ENCODE results near the gene GRHL1. TPM values are rescaled to one million over a fixed set of nuclear protein-coding genes. Genes with fewer than 3 reads are reported as not detected.
A peak's percentile ranks its signal among the peaks of the same experiment; 100 is the strongest.

GRHL1 gene
- total RNA-seq, 4 donors from 2014 or later: 0.29 to 1.0 (median 0.75) TPM

- TF ChIP-seq CTCF (IDR thresholded peaks at IDR 0.05 in 4 of 5, conservative IDR thresholded peaks at IDR 0.05 in 1 of 5): no peak
- TF ChIP-seq POLR2A (IDR thresholded peaks at IDR 0.05): no peak
- Histone ChIP-seq H3K4me3 (no peak overlapping the region), H3K4me1 (peaks cover 27 to 41% of the 10 kb centered on the region in 2 donors), H3K36me3 (no peaks in the 10 kb centered on the region), H3K27ac (no peak overlapping the region), H3K27me3 (no peaks in the 10 kb centered on the region), H3K9me3 (no peaks in the 10 kb centered on the region)
- ATAC-seq (no peak), DNase-seq (no peak)
- in situ Hi-C loops (cut with MboI; ENCODE audit: low sequenced_read_pairs in 4 of 4): loop anchor here in 2 of 4 donors (25.0 kb wide), 2 partner anchors 221 to 396 kb away; partner anchors contain the start of gene YWHAQ (in 1 of the 2)
- intact Hi-C loops (cut with DNase I; ENCODE audit: low total_unique reads): no loop called here
These were observed 81.9 kb downstream of the GRHL1 start for GRCh38 chr2:10033251-10034006.

- ATAC-seq: no peak
- TF ChIP-seq POLR2A (IDR thresholded peaks at IDR 0.05): no peak
- TF ChIP-seq CTCF (IDR thresholded peaks at IDR 0.05 in 4 of 5, conservative IDR thresholded peaks at IDR 0.05 in 1 of 5): no peak
- Histone ChIP-seq H3K27me3 (no peaks in the 10 kb centered on the region), H3K36me3 (no peaks in the 10 kb centered on the region), H3K4me1 (peaks cover 27 to 35% of the 10 kb centered on the region in 2 donors), H3K9me3 (no peaks in the 10 kb centered on the region), H3K27ac (no peak overlapping the region), H3K4me3 (no peak overlapping the region)
- intact Hi-C loops (cut with DNase I; ENCODE audit: low total_unique reads): loop anchor here (5.0 kb wide), 1 partner anchor 778 kb away; the partner anchor contains the start of gene PDIA6
- in situ Hi-C loops (cut with MboI; ENCODE audit: low sequenced_read_pairs in 4 of 4): loop anchor here in 2 of 4 donors (25.0 kb wide), 2 partner anchors 222 to 397 kb away; partner anchors contain the start of gene YWHAQ (in 1 of the 2)
- DNase-seq: no peak
These were observed 83.0 kb downstream of the GRHL1 start for GRCh38 chr2:10034333-10035052.

- no peaks in the 10 kb centered on the region for H3K36me3 ChIP-seq
- H3K4me3 ChIP-seq: no peak overlapping the region
- TF ChIP-seq POLR2A (IDR thresholded peaks at IDR 0.05) (no peak), CTCF (IDR thresholded peaks at IDR 0.05 in 4 of 5, conservative IDR thresholded peaks at IDR 0.05 in 1 of 5) (no peak)
- H3K27me3 ChIP-seq: no peaks in the 10 kb centered on the region
- H3K9me3 ChIP-seq: no peaks in the 10 kb centered on the region
- DNase-seq (no peak), ATAC-seq (no peak)
- in situ Hi-C loops (cut with MboI; ENCODE audit: low sequenced_read_pairs in 4 of 4): loop anchor here in 2 of 4 donors (25.0 kb wide), 2 partner anchors 223 to 398 kb away; partner anchors contain the start of gene YWHAQ (in 1 of the 2)
- intact Hi-C loops (cut with DNase I; ENCODE audit: low total_unique reads): loop anchor here (5.0 kb wide), 1 partner anchor 777 kb away; the partner anchor contains the start of gene PDIA6
- H3K4me1 ChIP-seq: peaks cover 32 to 38% of the 10 kb centered on the region in 2 donors
- H3K27ac ChIP-seq: peak overlapping the region in 3 of 4 donors; percentile 76 to 86 (median 83)
These were observed 83.5 kb downstream of the GRHL1 start for GRCh38 chr2:10035053-10035422.

- Histone ChIP-seq H3K4me3 (no peak overlapping the region), H3K4me1 (peaks cover 38 to 42% of the 10 kb centered on the region in 2 donors), H3K27me3 (no peaks in the 10 kb centered on the region), H3K36me3 (no peaks in the 10 kb centered on the region), H3K9me3 (no peaks in the 10 kb centered on the region), H3K27ac (peak overlapping the region; percentile 76 to 87 (median 84))
- ATAC-seq (no peak), DNase-seq (no peak)
- in situ Hi-C loops (cut with MboI; ENCODE audit: low sequenced_read_pairs in 4 of 4) (loop anchor here in 2 of 4 donors (25.0 kb wide), 2 partner anchors 223 to 398 kb away; partner anchors contain the start of gene YWHAQ (in 1 of the 2)), intact Hi-C loops (cut with DNase I; ENCODE audit: low total_unique reads) (loop anchor here (1.0 to 5.0 kb wide), 3 partner anchors 13 to 777 kb away; partner anchors contain the start of gene PDIA6)
- TF ChIP-seq CTCF (IDR thresholded peaks at IDR 0.05 in 4 of 5, conservative IDR thresholded peaks at IDR 0.05 in 1 of 5): no peak
- TF ChIP-seq POLR2A (IDR thresholded peaks at IDR 0.05): no peak
These were observed 84.1 kb downstream of the GRHL1 start for GRCh38 chr2:10035633-10036032.
